GM12878 (cell line): ENCODE data around the gene PTK7.

Experiments
- HDAC6 ChIP-seq: fragments of 200-600 bp; sonication (generic); IDR thresholded peaks from one replicate; pipeline ENCODE4 v1.8.0; 2017; ENCODE audit warnings: antibody characterized with exemption; ENCODE audit not compliant: unreplicated experiment
- HDGF ChIP-seq: fragments of 450-650 bp; IDR thresholded peaks from 2 replicates; pipeline ENCODE4 v1.6.1; 2016; ENCODE audit warnings: antibody characterized with exemption
- JUND ChIP-seq: IDR thresholded peaks from 2 replicates; pipeline ENCODE4 v1.6.1; 2012; ENCODE audit warnings: low read depth, mild to moderate bottlenecking, low read length, improper control_type of control experiment, moderate library complexity
- POLR2A ChIP-seq: IDR thresholded peaks from 2 replicates; pipeline ENCODE4 v1.6.1; 2011; ENCODE audit warnings: low read depth, mild to moderate bottlenecking, low read length
- RB1 ChIP-seq: fragments of 450-650 bp; formaldehyde crosslinking; IDR thresholded peaks from 2 replicates; pipeline ENCODE4 v1.6.1; 2017; ENCODE audit warnings: mild to moderate bottlenecking, borderline replicate concordance
- SIX5 ChIP-seq: IDR thresholded peaks from 2 replicates; pipeline ENCODE4 v1.6.1; 2011; ENCODE audit warnings: mild to moderate bottlenecking, low read depth, low read length, moderate library complexity; ENCODE audit not compliant: severe bottlenecking
- STAT3 ChIP-seq: IDR thresholded peaks from 2 replicates; pipeline ENCODE4 v1.6.1; 2011; ENCODE audit warnings: low read depth, low read length, improper control_type of control experiment
- TAF1 ChIP-seq: IDR thresholded peaks from 2 replicates; pipeline ENCODE4 v1.6.1; 2011; ENCODE audit warnings: mild to moderate bottlenecking, low read depth, low read length, borderline replicate concordance
- TCF12 ChIP-seq: IDR thresholded peaks from 2 replicates; pipeline ENCODE4 v1.6.1; 2011; ENCODE audit warnings: low read depth, mild to moderate bottlenecking, low read length
- ZZZ3 ChIP-seq: IDR thresholded peaks from 2 replicates; pipeline ENCODE4 v1.6.1; 2011; ENCODE audit warnings: low read depth; ENCODE audit not compliant: control insufficient read depth, insufficient read length
- TF ChIP-seq, protein P1 (sequence below): IDR thresholded peaks from 2 replicates; pipeline ENCODE4 v1.6.1; 2012; ENCODE audit warnings: low read depth, low read length, improper control_type of control experiment
- TF ChIP-seq, protein P2 (sequence below), 3 experiments: IDR thresholded peaks in 2 of 3; conservative IDR thresholded peaks in 1 of 3; 2 replicates each; pipeline ENCODE4 v1.5.1; 2011; ENCODE audit warnings: low read depth in 3 of 3, low read length in 3 of 3, mild to moderate bottlenecking in 3 of 3, control low read depth in 2 of 3, moderate library complexity in 2 of 3, inconsistent platforms in 1 of 3, mixed read lengths in 1 of 3; ENCODE audit not compliant: control insufficient read depth in 2 of 3, insufficient read depth in 1 of 3; ENCODE audit errors: extremely low read depth in 1 of 3
- TF ChIP-seq, protein P3 (sequence below): IDR thresholded peaks from 2 replicates; pipeline ENCODE4 v1.6.1; 2011; ENCODE audit warnings: low read depth, low read length, improper control_type of control experiment, borderline replicate concordance

DNA sequence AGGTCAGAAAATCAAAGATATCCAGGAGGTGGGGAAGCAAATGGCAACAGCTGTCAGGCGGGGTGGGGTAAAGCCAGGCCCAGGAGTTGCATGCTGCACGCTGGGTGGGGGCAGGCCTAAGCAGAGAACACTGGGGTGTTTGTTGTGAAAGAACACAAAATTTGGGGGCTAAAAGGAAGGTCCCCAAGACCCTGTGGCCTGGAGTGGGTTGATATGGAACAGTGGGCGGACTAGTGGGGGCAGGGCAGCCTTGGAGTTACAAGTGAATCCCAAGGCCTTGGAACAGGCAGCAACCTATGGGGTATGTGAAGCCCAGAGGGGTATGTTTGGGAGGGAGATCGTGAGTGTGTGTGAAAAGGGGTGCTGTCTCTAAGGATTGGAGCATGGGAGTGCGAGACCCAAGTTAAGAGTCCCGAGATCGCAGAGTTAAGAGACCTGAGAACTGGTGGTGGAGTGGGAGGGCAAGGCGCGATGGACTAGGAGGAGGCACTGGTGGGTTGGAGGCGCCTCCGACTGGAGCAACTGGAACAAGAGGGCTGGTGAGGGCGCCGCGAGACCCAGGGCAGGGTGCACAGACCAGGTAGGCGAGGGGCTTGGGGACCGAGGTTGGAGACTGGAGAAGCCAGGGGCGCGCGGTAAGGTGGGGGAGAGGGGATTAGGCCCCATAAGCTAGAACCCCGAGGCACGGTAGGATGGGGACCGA, 23.1 kb upstream of the PTK7 start:
- TF ChIP-seq POLR2A (no peak), SIX5 (no peak), RB1 (no peak), HDGF (peak; percentile 40; the same call in 1 of the 2 replicates), TAF1 (no peak), STAT3 (no peak), ZZZ3 (no peak), HDAC6 (no peak), JUND (no peak), TCF12 (no peak)
- TF ChIP-seq, protein P1, sequence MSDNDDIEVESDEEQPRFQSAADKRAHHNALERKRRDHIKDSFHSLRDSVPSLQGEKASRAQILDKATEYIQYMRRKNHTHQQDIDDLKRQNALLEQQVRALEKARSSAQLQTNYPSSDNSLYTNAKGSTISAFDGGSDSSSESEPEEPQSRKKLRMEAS: no peak
- TF ChIP-seq, protein P2, sequence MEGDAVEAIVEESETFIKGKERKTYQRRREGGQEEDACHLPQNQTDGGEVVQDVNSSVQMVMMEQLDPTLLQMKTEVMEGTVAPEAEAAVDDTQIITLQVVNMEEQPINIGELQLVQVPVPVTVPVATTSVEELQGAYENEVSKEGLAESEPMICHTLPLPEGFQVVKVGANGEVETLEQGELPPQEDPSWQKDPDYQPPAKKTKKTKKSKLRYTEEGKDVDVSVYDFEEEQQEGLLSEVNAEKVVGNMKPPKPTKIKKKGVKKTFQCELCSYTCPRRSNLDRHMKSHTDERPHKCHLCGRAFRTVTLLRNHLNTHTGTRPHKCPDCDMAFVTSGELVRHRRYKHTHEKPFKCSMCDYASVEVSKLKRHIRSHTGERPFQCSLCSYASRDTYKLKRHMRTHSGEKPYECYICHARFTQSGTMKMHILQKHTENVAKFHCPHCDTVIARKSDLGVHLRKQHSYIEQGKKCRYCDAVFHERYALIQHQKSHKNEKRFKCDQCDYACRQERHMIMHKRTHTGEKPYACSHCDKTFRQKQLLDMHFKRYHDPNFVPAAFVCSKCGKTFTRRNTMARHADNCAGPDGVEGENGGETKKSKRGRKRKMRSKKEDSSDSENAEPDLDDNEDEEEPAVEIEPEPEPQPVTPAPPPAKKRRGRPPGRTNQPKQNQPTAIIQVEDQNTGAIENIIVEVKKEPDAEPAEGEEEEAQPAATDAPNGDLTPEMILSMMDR (IDR thresholded peaks at IDR 0.05 in 2 of 3, conservative IDR thresholded peaks at IDR 0.05 in 1 of 3; ENCODE audit: control insufficient read depth in 2 of 3, extremely low read depth in 1 of 3, insufficient read depth in 1 of 3, low read depth in 3 of 3, low read length in 3 of 3): no peak
- TF ChIP-seq, protein P3, sequence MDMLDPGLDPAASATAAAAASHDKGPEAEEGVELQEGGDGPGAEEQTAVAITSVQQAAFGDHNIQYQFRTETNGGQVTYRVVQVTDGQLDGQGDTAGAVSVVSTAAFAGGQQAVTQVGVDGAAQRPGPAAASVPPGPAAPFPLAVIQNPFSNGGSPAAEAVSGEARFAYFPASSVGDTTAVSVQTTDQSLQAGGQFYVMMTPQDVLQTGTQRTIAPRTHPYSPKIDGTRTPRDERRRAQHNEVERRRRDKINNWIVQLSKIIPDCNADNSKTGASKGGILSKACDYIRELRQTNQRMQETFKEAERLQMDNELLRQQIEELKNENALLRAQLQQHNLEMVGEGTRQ: no peak
